ENCODE data around the gene CMSS1. TPM values are rescaled to one million over a fixed set of nuclear protein-coding genes. Genes with fewer than 3 reads are reported as not detected.
"Not testable (repeated sequence)": the region's sequence is repeated elsewhere in the genome, so short reads cannot be mapped to it uniquely, and the experiment has no call there.

CMSS1 gene
- total RNA-seq, 2 donors from 2014 or later = 18.9 to 20.4 TPM

GRCh38 chr3:99829844-99830243 lies 12.2 kb downstream of the CMSS1 start:
- H3K27ac Mint-ChIP-seq = no peak overlapping the region
- no peaks in the 10 kb centered on the region for H3K27me3 Mint-ChIP-seq
- no peaks in the 10 kb centered on the region for H3K9me3 ChIP-seq (ENCODE audit: control insufficient read depth, low read length, poor library complexity, severe bottlenecking)
- DNase-seq (no peak), ATAC-seq (no peak)
- H3K36me3 Mint-ChIP-seq (ENCODE audit: low read depth) = no peaks in the 10 kb centered on the region
- peaks cover 13% of the 10 kb centered on the region for H3K4me1 Mint-ChIP-seq
- H3K4me3 Mint-ChIP-seq = no peak overlapping the region

- ATAC-seq (no peak), DNase-seq (no peak)
- Mint-ChIP-seq H3K27ac (no peak overlapping the region), H3K4me1 (peaks cover 9% of the 10 kb centered on the region), H3K27me3 (no peaks in the 10 kb centered on the region), H3K36me3 (ENCODE audit: low read depth) (no peaks in the 10 kb centered on the region), H3K4me3 (no peak overlapping the region)
- no peaks in the 10 kb centered on the region for H3K9me3 ChIP-seq (ENCODE audit: control insufficient read depth, low read length, poor library complexity, severe bottlenecking)
These were observed 16.0 kb downstream of the CMSS1 start for GRCh38 chr3:99833617-99834205.

DNA sequence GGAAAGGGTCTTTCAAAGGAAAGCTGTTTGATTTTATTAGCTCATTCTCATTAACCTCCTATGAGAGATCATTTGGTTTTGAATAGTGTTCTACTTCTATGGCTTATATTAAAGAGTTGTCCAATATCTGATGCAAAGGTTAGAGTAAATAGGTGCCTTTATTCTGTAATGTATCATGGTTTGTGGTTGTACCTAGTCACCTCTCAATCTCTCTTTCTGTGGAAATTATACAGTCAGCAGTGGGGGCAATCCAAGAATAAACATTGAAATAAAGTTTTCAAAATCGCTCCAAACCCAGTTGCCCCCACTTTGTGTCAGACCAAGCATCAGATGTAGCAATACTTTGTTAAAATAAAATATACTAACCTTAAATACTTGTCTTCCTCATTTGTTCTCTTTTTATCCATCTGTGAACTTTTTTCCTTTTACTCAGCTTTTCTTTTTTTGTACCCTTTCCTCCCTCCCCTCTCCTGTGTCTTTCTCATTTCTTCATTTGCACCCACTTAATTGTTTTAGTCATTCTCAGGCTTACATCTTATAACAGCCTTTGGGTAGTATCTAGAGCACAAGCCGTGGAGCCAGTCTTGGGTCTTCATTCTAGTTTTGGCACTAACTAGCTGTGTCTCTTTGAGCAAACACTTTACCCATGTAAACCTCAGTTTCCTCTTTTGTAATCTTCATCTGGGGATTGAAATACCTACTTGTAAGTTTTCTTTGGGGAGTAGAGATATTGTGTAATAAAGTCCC lies 16.7 kb downstream of the CMSS1 start:
- Mint-ChIP-seq H3K4me1 (peaks cover 5% of the 10 kb centered on the region), H3K27ac (no peak overlapping the region), H3K27me3 (no peaks in the 10 kb centered on the region), H3K4me3 (no peak overlapping the region), H3K36me3 (ENCODE audit: low read depth) (no peaks in the 10 kb centered on the region)
- DNase-seq = no peak
- ATAC-seq = no peak
- H3K9me3 ChIP-seq (ENCODE audit: control insufficient read depth, low read length, poor library complexity, severe bottlenecking) = no peaks in the 10 kb centered on the region

- H3K4me3 Mint-ChIP-seq = no peak overlapping the region
- DNase-seq = no peak
- H3K27me3 Mint-ChIP-seq = no peaks in the 10 kb centered on the region
- H3K9me3 ChIP-seq (ENCODE audit: control insufficient read depth, low read length, poor library complexity, severe bottlenecking) = no peaks in the 10 kb centered on the region
- ATAC-seq = no peak
- H3K36me3 Mint-ChIP-seq (ENCODE audit: low read depth) = no peaks in the 10 kb centered on the region
- peaks cover 2% of the 10 kb centered on the region for H3K4me1 Mint-ChIP-seq
- no peak overlapping the region for H3K27ac Mint-ChIP-seq
These were observed 19.0 kb downstream of the CMSS1 start for GRCh38 chr3:99836681-99837080.

DNA sequence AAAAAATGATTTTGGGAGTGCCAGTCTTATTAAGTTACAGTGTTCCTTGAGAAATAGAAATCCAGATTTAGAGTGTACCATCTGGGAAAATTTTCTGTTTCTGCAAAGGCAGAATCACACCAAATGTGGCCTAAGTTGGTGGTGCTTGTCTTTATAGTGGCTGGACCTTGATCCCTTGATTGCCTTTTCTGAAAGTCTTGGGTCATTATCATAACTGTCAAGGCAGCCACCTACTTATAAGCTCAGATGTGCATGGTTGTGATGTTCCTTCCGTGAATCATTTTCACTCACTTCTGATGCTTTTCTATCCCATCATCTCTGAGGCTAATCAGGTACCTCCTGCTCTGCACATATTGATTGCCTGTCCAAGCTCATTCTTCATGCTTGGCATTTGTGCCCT lies 20.1 kb downstream of the CMSS1 start:
- H3K4me1 Mint-ChIP-seq = peaks cover 2% of the 10 kb centered on the region
- ATAC-seq = no peak
- no peak for DNase-seq
- no peaks in the 10 kb centered on the region for H3K9me3 ChIP-seq (ENCODE audit: control insufficient read depth, low read length, poor library complexity, severe bottlenecking)
- no peaks in the 10 kb centered on the region for H3K36me3 Mint-ChIP-seq (ENCODE audit: low read depth)
- no peaks in the 10 kb centered on the region for H3K27me3 Mint-ChIP-seq
- H3K27ac Mint-ChIP-seq = no peak overlapping the region
- no peak overlapping the region for H3K4me3 Mint-ChIP-seq

DNA sequence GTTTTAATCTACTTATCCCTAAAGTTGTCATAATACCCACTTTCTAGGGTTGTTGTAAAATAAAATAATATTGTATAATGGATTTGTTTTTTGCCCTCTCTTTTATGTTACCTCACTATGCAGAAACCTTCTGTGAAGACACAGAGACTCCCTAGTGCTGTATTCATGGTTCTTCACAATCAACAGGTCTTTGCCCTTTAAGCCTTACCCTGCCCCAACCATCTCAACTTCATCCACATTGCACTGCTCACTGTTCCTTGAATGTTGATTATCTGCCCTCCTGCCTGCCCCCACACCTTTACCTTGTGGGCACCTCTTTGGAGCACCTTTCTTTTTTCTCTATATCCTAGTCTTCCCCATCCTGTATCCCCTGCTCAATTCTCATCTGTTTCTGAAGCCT lies 21.1 kb downstream of the CMSS1 start:
- H3K27ac Mint-ChIP-seq = no peak overlapping the region
- H3K4me3 Mint-ChIP-seq = no peak overlapping the region
- no peaks in the 10 kb centered on the region for H3K36me3 Mint-ChIP-seq (ENCODE audit: low read depth)
- ATAC-seq (no peak), DNase-seq (no peak)
- H3K4me1 Mint-ChIP-seq = peaks cover 2% of the 10 kb centered on the region
- no peaks in the 10 kb centered on the region for H3K27me3 Mint-ChIP-seq
- H3K9me3 ChIP-seq (ENCODE audit: control insufficient read depth, low read length, poor library complexity, severe bottlenecking) = no peaks in the 10 kb centered on the region

DNA sequence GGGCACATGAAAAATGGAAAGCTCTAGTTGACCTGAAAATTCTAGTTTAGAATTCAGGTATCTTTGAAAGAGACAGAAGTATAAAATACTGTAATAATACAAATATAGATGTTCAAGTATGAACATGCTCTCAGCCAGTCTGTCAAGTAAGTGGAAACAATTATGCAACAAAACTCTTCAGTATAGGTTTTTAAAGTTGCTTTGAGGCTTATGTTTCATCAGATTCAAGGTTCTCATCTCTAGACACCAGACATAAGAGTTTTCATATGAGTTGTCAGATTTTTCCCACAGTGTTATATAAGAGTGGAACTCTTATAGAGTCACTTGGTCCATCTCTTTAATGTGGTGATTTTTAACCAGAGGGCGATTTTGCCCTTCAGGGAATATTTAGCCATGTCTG lies 22.0 kb downstream of the CMSS1 start:
- no peak for DNase-seq
- Mint-ChIP-seq H3K36me3 (ENCODE audit: low read depth) (no peaks in the 10 kb centered on the region), H3K4me3 (no peak overlapping the region), H3K4me1 (peaks cover 3% of the 10 kb centered on the region), H3K27me3 (no peaks in the 10 kb centered on the region), H3K27ac (no peak overlapping the region)
- no peaks in the 10 kb centered on the region for H3K9me3 ChIP-seq (ENCODE audit: control insufficient read depth, low read length, poor library complexity, severe bottlenecking)
- ATAC-seq = no peak

- not testable (repeated sequence) for ATAC-seq; H3K4me1 Mint-ChIP-seq; H3K9me3 ChIP-seq (ENCODE audit: control insufficient read depth, low read length, poor library complexity, severe bottlenecking); H3K4me3 Mint-ChIP-seq; DNase-seq; H3K36me3 Mint-ChIP-seq (ENCODE audit: low read depth); H3K27me3 Mint-ChIP-seq; H3K27ac Mint-ChIP-seq
These were observed 24.3 kb downstream of the CMSS1 start for GRCh38 chr3:99841949-99842348.

GRCh38 chr3:99842826-99843589 lies 25.3 kb downstream of the CMSS1 start:
- no peaks in the 10 kb centered on the region for H3K27me3 Mint-ChIP-seq
- no peaks in the 10 kb centered on the region for H3K9me3 ChIP-seq (ENCODE audit: control insufficient read depth, low read length, poor library complexity, severe bottlenecking)
- no peak overlapping the region for H3K4me3 Mint-ChIP-seq
- peaks cover 9% of the 10 kb centered on the region for H3K4me1 Mint-ChIP-seq
- ATAC-seq = no peak
- no peaks in the 10 kb centered on the region for H3K36me3 Mint-ChIP-seq (ENCODE audit: low read depth)
- no peak for DNase-seq
- H3K27ac Mint-ChIP-seq = peak overlapping the region; percentile 24

- H3K9me3 ChIP-seq (ENCODE audit: control insufficient read depth, low read length, poor library complexity, severe bottlenecking) = no peaks in the 10 kb centered on the region
- Mint-ChIP-seq H3K27ac (no peak overlapping the region), H3K27me3 (no peaks in the 10 kb centered on the region), H3K4me1 (peaks cover 9% of the 10 kb centered on the region), H3K36me3 (ENCODE audit: low read depth) (no peaks in the 10 kb centered on the region), H3K4me3 (no peak overlapping the region)
- DNase-seq (no peak), ATAC-seq (no peak)
These were observed 26.1 kb downstream of the CMSS1 start for GRCh38 chr3:99843590-99844258.

DNA sequence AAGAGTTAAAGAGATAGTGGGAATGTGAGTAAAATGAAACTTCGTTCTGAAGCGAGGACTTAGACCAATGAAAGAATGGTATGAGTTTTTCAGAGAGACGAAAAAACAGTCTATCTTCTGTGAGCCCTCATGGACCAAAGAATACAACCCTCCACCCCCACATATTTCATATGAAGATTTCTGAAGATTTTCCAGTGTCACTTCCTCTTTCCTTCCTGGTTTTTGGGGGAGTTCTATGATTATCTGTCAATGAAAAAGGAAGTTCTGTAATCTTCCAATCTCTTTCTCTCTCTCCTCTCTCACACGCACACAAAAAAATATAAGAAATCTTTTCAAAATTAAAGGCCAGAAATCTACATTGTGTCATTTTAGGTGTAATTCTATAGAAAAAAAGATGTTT lies 27.7 kb downstream of the CMSS1 start:
- no peaks in the 10 kb centered on the region for H3K9me3 ChIP-seq (ENCODE audit: control insufficient read depth, low read length, poor library complexity, severe bottlenecking)
- H3K27me3 Mint-ChIP-seq = no peaks in the 10 kb centered on the region
- no peak overlapping the region for H3K4me3 Mint-ChIP-seq
- DNase-seq = no peak
- no peak for ATAC-seq
- no peaks in the 10 kb centered on the region for H3K36me3 Mint-ChIP-seq (ENCODE audit: low read depth)
- H3K27ac Mint-ChIP-seq = no peak overlapping the region
- peaks cover 9% of the 10 kb centered on the region for H3K4me1 Mint-ChIP-seq

- no peak overlapping the region for H3K27ac Mint-ChIP-seq
- H3K36me3 Mint-ChIP-seq (ENCODE audit: low read depth) = no peaks in the 10 kb centered on the region
- no peak overlapping the region for H3K4me3 Mint-ChIP-seq
- no peaks in the 10 kb centered on the region for H3K9me3 ChIP-seq (ENCODE audit: control insufficient read depth, low read length, poor library complexity, severe bottlenecking)
- H3K4me1 Mint-ChIP-seq = peaks cover 9% of the 10 kb centered on the region
- DNase-seq (no peak), ATAC-seq (no peak)
- no peaks in the 10 kb centered on the region for H3K27me3 Mint-ChIP-seq
These were observed 28.3 kb downstream of the CMSS1 start for GRCh38 chr3:99845999-99846398.

GRCh38 chr3:99846477-99847160 lies 29.0 kb downstream of the CMSS1 start:
- no peak for DNase-seq
- H3K27me3 Mint-ChIP-seq = no peaks in the 10 kb centered on the region
- no peak overlapping the region for H3K4me3 Mint-ChIP-seq
- no peaks in the 10 kb centered on the region for H3K36me3 Mint-ChIP-seq (ENCODE audit: low read depth)
- H3K27ac Mint-ChIP-seq = no peak overlapping the region
- no peaks in the 10 kb centered on the region for H3K9me3 ChIP-seq (ENCODE audit: control insufficient read depth, low read length, poor library complexity, severe bottlenecking)
- no peak for ATAC-seq
- H3K4me1 Mint-ChIP-seq = peaks cover 9% of the 10 kb centered on the region
